ENCODE results near the gene SHC2. TPM values are rescaled to one million over a fixed set of nuclear protein-coding genes. Genes with fewer than 3 reads are reported as not detected.

The SHC2 gene
- total and polyA plus RNA-seq, 2 donors (not counting 3 experiments of a cell fraction or from before 2014, with no cell fraction given), result 7.5 to 11.8 TPM

DNA sequence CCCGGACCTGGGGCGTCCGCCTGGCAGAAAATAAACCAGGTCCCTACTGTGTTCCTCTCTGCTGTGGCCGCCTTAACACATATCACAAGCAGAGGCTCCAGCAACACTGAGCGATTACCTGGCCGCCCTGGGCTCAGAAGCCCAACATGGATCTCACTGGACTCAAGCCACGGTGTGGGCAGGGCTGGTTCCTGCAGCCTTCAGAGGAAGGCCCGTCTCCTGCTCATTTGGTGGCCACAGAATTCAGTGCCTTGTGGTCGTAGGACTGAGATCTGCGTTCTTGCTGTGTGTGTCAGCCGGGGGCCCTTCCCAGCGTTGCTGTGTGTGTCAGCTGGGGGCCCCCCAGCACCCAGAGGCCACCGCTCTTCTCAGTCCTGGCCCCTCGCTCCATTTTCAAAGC lies 82.1 kb downstream of the SHC2 start:
- no peaks in the 10 kb centered on the region for H3K79me2 ChIP-seq (ENCODE audit: control insufficient read depth, insufficient read depth, low read length)
- no peak overlapping the region for H2AFZ ChIP-seq (ENCODE audit: low read depth, low read length)
- no peak overlapping the region for H3K9ac ChIP-seq (replicated peaks; ENCODE audit: extremely low read depth, insufficient read depth, low read length)
- FAIRE-seq (no peak), DNase-seq (ENCODE audit: low read depth, low spot score) (no peak)
- intact Hi-C loops (cut with micrococcal nuclease) (no loop called here), dilution Hi-C loops (cut with MboI; ENCODE audit: extremely low pct_ligation_motif_present, low sequenced_read_pairs) (no loop called here)
- no peak overlapping the region for H3K4me2 ChIP-seq (ENCODE audit: insufficient read depth, low read length)
- ChIA-PET CTCF (no interaction called here), POLR2A (no interaction called here)
- H3K4me3 ChIP-seq (replicated peaks in 1 of 3; ENCODE audit: insufficient read depth in 1 of 3, low read depth in 1 of 3, low read length in 3 of 3), result no peak overlapping the region
- H3K36me3 ChIP-seq (ENCODE audit: control insufficient read depth in 2 of 2, extremely low read depth in 1 of 2, insufficient read depth in 2 of 2, low read length in 2 of 2), result no peaks in the 10 kb centered on the region
- no peaks in the 10 kb centered on the region for H4K20me1 ChIP-seq (replicated peaks; ENCODE audit: control insufficient read depth, extremely low read depth, insufficient read depth, low read length)
- H3K9me1 ChIP-seq (replicated peaks; ENCODE audit: control insufficient read depth, extremely low read depth, insufficient read depth, low read length), result no peaks in the 10 kb centered on the region
- peaks cover 0 to 6% of the 10 kb centered on the region in 2 experiments for H3K27me3 ChIP-seq (ENCODE audit: control insufficient read depth in 2 of 2, insufficient read depth in 2 of 2, low read length in 2 of 2)
- BruUV-seq (replicated peaks), result no TSS peak
- H3K4me1 ChIP-seq (ENCODE audit: control insufficient read depth, extremely low read depth, insufficient read depth, low read length), result no peaks in the 10 kb centered on the region
- H3K9me3 ChIP-seq (replicated peaks; ENCODE audit: control insufficient read depth, insufficient read depth, low read length), result no peaks in the 10 kb centered on the region
- TF ChIP-seq FOS (IDR thresholded peaks at IDR 0.05; ENCODE audit: borderline replicate concordance, insufficient read depth, low read length), result no peak
- no peak overlapping the region for H3K27ac ChIP-seq (ENCODE audit: insufficient read depth, low read depth, low read length)

DNA sequence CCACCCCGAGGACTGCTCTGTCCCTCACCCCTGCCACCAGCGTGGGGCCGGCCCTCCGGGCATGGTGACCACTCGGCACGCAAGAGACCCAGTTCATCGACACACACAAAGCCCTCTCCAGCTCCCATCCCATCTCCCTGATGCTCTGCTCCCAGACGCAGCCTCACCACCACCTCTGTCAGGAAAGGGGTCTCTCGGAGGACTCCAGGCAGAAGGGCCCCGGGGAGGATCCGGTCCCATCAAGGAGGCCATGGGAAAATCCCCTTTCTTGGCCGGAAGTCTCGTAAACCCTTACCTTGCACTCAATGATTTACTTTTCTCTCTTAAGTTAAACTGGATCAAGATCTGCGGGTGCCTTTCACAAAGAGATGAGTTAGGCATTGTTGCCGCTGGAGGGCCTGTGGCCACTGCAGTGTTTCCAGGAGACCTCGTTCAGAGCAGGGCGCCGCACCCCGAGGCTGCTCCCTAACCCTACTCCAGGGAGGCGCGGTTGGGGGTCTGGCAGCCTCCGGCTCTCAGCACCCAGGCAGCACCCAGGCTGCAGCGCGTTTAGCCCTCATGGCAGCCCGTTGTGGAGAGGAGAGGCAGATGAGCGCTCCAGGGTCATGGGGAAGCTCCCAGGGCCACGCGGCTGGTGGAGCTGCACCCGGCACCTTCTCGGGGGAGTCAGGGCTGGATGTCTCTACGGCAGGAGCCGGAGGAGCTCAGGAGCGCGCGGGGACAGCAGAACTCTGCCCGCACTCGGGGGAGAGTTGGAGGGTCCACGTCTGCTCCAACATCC lies 82.8 kb downstream of the SHC2 start:
- Histone ChIP-seq H3K36me3 (ENCODE audit: control insufficient read depth in 2 of 2, extremely low read depth in 1 of 2, insufficient read depth in 2 of 2, low read length in 2 of 2) (no peaks in the 10 kb centered on the region), H3K4me2 (ENCODE audit: insufficient read depth, low read length) (no peak overlapping the region), H3K27ac (ENCODE audit: insufficient read depth, low read depth, low read length) (no peak overlapping the region), H3K9me1 (replicated peaks; ENCODE audit: control insufficient read depth, extremely low read depth, insufficient read depth, low read length) (no peaks in the 10 kb centered on the region), H3K27me3 (ENCODE audit: control insufficient read depth in 2 of 2, insufficient read depth in 2 of 2, low read length in 2 of 2) (peaks cover 0 to 3% of the 10 kb centered on the region in 2 experiments), H4K20me1 (replicated peaks; ENCODE audit: control insufficient read depth, extremely low read depth, insufficient read depth, low read length) (no peaks in the 10 kb centered on the region), H3K4me3 (replicated peaks in 1 of 3; ENCODE audit: insufficient read depth in 1 of 3, low read depth in 1 of 3, low read length in 3 of 3) (no peak overlapping the region), H3K4me1 (ENCODE audit: control insufficient read depth, extremely low read depth, insufficient read depth, low read length) (no peaks in the 10 kb centered on the region), H2AFZ (ENCODE audit: low read depth, low read length) (no peak overlapping the region), H3K79me2 (ENCODE audit: control insufficient read depth, insufficient read depth, low read length) (no peaks in the 10 kb centered on the region), H3K9ac (replicated peaks; ENCODE audit: extremely low read depth, insufficient read depth, low read length) (no peak overlapping the region), H3K9me3 (replicated peaks; ENCODE audit: control insufficient read depth, insufficient read depth, low read length) (no peaks in the 10 kb centered on the region)
- no TSS peak for BruUV-seq (replicated peaks)
- TF ChIP-seq POLR2AphosphoS5 (IDR thresholded peaks at IDR 0.05; ENCODE audit: insufficient read depth, low read depth, low read length), result no peak
- TF ChIP-seq GATA2 (IDR thresholded peaks at IDR 0.05; ENCODE audit: insufficient read depth, insufficient read length, low read depth, low read length), result no peak
- TF ChIP-seq FOS (IDR thresholded peaks at IDR 0.05; ENCODE audit: borderline replicate concordance, insufficient read depth, low read length), result no peak
- CTCF ChIA-PET, result no interaction called here
- no peak for DNase-seq (ENCODE audit: low read depth, low spot score)
- POLR2A ChIA-PET, result no interaction called here
- dilution Hi-C loops (cut with MboI; ENCODE audit: extremely low pct_ligation_motif_present, low sequenced_read_pairs) (no loop called here), intact Hi-C loops (cut with micrococcal nuclease) (no loop called here)
- no peak for FAIRE-seq

Measured in endothelial cell of umbilical vein (primary cell).